Lower lobe of right lung (tissue), 2 donors: ENCODE results near the gene PAQR8. TPM values are rescaled to one million over a fixed set of nuclear protein-coding genes. Genes with fewer than 3 reads are reported as not detected.

ENCODE experiments used
- ATAC-seq, 2 donors: fragments of 200-7000 bp; cut with Tn5 transposase; one replicate each; pipeline ENCODE4 v1.9.1; 2020 to 2022; ENCODE audit warnings: mild to moderate bottlenecking in 2 of 2, moderate library complexity in 2 of 2
- DNase-seq: peaks from one replicate; pipeline ENCODE4 v3.0.0-alpha.2; 2020
- H3K27ac ChIP-seq: fragments of 200-600 bp; one replicate; pipeline ENCODE4 v1.8.0; 2022
- H3K27me3 ChIP-seq: fragments of 200-600 bp; one replicate; pipeline ENCODE4 v1.8.0; 2022; ENCODE audit warnings: low read depth
- H3K36me3 ChIP-seq: fragments of 200-600 bp; one replicate; pipeline ENCODE4 v1.8.0; 2022; ENCODE audit warnings: mild to moderate bottlenecking
- H3K4me1 ChIP-seq: fragments of 200-600 bp; one replicate; pipeline ENCODE4 v1.8.0; 2022
- H3K4me3 ChIP-seq: fragments of 200-600 bp; one replicate; pipeline ENCODE4 v1.8.0; 2022; ENCODE audit warnings: mild to moderate bottlenecking
- H3K9me3 ChIP-seq: fragments of 200-600 bp; one replicate; pipeline ENCODE4 v1.8.0; 2022
- CTCF ChIP-seq: fragments of 200-600 bp; IDR thresholded peaks from one replicate; pipeline ENCODE4 v1.8.0; 2022; ENCODE audit warnings: antibody characterized with exemption, mild to moderate bottlenecking
- intact Hi-C: fragments of 100-400 bp; cut with DNase I; formaldehyde crosslinking; loops from one replicate; pipeline ENCODE4 v1.11.0; 2022
- total RNA-seq: library from RNA; stranded (reverse); fragmentation: NEBNext Ultra II Directional; extraction: Animal tissue kit (Norgen Biotek cat#: 25700); gene quantifications from one replicate; pipeline ENCODE4 v1.2.1, GENCODE V29; 2021
- donor health status: DM: no; HTN: yes; CAD: no; lungs with severe emphysema.

Gene PAQR8
- total RNA-seq, 1 donor from 2014 or later, result 6.8 TPM

GRCh38 chr6:52393780-52394179 is 31.8 kb downstream of the PAQR8 start:
- TF ChIP-seq CTCF, result no peak
- no peak for ATAC-seq
- Histone ChIP-seq H3K9me3 (no peaks in the 10 kb centered on the region), H3K36me3 (no peaks in the 10 kb centered on the region), H3K4me1 (peaks cover 21% of the 10 kb centered on the region), H3K27ac (no peak overlapping the region), H3K4me3 (no peak overlapping the region), H3K27me3 (no peaks in the 10 kb centered on the region)
- no peak for DNase-seq
- intact Hi-C loops, result no loop called here

- no peak overlapping the region for H3K27ac ChIP-seq
- peaks cover 19% of the 10 kb centered on the region for H3K4me1 ChIP-seq
- TF ChIP-seq CTCF, result no peak
- no peak overlapping the region for H3K4me3 ChIP-seq
- intact Hi-C loops, result no loop called here
- no peaks in the 10 kb centered on the region for H3K9me3 ChIP-seq
- ATAC-seq (no peak), DNase-seq (no peak)
- H3K27me3 ChIP-seq, result no peaks in the 10 kb centered on the region
- no peaks in the 10 kb centered on the region for H3K36me3 ChIP-seq
Measured at GRCh38 chr6:52394251-52394666, 32.3 kb downstream of the PAQR8 start.

GRCh38 chr6:52395969-52396368 is 34.0 kb downstream of the PAQR8 start:
- no peak overlapping the region for H3K4me3 ChIP-seq
- peaks cover 12% of the 10 kb centered on the region for H3K4me1 ChIP-seq
- H3K36me3 ChIP-seq, result no peaks in the 10 kb centered on the region
- ATAC-seq (no peak), DNase-seq (no peak)
- H3K9me3 ChIP-seq, result no peaks in the 10 kb centered on the region
- H3K27me3 ChIP-seq, result no peaks in the 10 kb centered on the region
- TF ChIP-seq CTCF, result no peak
- intact Hi-C loops, result no loop called here
- no peak overlapping the region for H3K27ac ChIP-seq

GRCh38 chr6:52399511-52400312 is 37.8 kb downstream of the PAQR8 start:
- H3K27me3 ChIP-seq, result no peaks in the 10 kb centered on the region
- TF ChIP-seq CTCF, result peak; percentile 80
- intact Hi-C loops, result loop anchor here (10.0 kb wide), 1 partner anchor 115 kb away; the partner anchor contains the start of gene MCM3
- peaks cover 12% of the 10 kb centered on the region for H3K4me1 ChIP-seq
- H3K27ac ChIP-seq, result no peak overlapping the region
- no peaks in the 10 kb centered on the region for H3K9me3 ChIP-seq
- DNase-seq (no peak), ATAC-seq (peak; percentile 61 to 81)
- H3K4me3 ChIP-seq, result no peak overlapping the region
- peaks cover 17% of the 10 kb centered on the region for H3K36me3 ChIP-seq

- intact Hi-C loops, result loop anchor here (10.0 kb wide), 1 partner anchor 116 kb away; the partner anchor contains the start of gene MCM3
- ATAC-seq, result no peak
- no peak for DNase-seq
- Histone ChIP-seq H3K27me3 (no peaks in the 10 kb centered on the region), H3K9me3 (no peaks in the 10 kb centered on the region), H3K4me1 (peaks cover 12% of the 10 kb centered on the region), H3K4me3 (no peak overlapping the region), H3K27ac (no peak overlapping the region), H3K36me3 (peaks cover 23% of the 10 kb centered on the region)
- no peak for TF ChIP-seq CTCF
Measured at GRCh38 chr6:52400313-52401041, 38.5 kb downstream of the PAQR8 start.
